ENCODE results near the gene DIO1.

The DIO1 gene

DNA sequence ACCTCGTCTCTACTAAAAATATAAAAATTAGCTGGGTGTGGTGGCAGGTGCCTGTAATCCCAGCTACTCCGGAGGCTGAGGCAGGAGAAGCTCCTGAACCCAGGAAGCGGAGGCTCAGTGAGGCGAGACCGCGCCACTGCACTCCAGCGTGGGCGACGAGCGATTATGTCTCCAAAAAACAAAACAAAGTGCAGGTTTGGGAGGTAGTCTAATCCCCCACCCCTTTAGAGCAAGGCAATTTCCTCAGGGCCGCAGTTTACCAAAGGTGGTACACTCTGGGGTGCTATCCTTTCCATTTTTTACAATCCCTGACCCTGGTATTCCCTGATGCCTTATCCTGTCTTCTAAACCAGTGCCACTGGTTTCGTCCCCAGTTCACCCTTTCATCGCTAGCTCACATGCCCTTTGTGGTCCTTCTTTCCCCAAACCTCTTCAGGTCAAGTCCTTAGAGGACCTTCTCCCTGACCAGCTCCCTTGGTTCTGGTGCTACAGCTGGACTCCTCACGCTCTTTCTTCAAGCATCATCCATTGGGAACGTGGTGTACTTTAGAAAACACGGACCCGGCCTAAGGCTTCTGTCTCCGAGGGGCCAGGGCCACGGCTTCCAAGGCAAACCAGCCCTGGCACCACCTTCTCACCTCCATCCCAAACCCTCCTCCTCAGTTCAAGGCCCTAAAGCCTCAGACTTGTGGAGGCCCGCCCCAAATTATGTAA lies 50.6 kb downstream of the DIO1 start:
- WGBS (ENCODE audit: insufficient coverage), result 82% methylated on average over 14 of the region's 20 CpGs
- Histone ChIP-seq H3K27ac (ENCODE audit: insufficient read depth in 1 of 2, low read depth in 1 of 2, low read length in 2 of 2, poor library complexity in 1 of 2, severe bottlenecking in 2 of 2) (peak overlapping the region; percentile 75 to 91), H3K9me3 (ENCODE audit: control extremely low read depth in 1 of 5, control insufficient read depth in 4 of 5, insufficient read depth in 2 of 5, low read depth in 1 of 5, low read length in 4 of 5) (no peaks in the 10 kb centered on the region), H3K4me3 (ENCODE audit: control insufficient read depth in 1 of 7, extremely low read depth in 1 of 7, insufficient read depth in 4 of 7, low read depth in 2 of 7, low read length in 6 of 7) (peak overlapping the region in 6 of 7 experiments; percentile 78 to 94 (median 85)), H3K27me3 (replicated peaks in 2 of 5; ENCODE audit: control insufficient read depth in 4 of 5, insufficient read depth in 5 of 5, low read length in 4 of 5) (no peaks in the 10 kb centered on the region), H3K36me3 (ENCODE audit: control insufficient read depth in 4 of 4, insufficient read depth in 4 of 4, low read length in 3 of 4) (peaks cover 0 to 10% (median under 1%) of the 10 kb centered on the region in 4 experiments), H3K4me1 (ENCODE audit: control extremely low read depth in 1 of 4, control insufficient read depth in 4 of 4, insufficient read depth in 4 of 4, low read length in 3 of 4) (peaks cover 1 to 27% (median 20%) of the 10 kb centered on the region in 4 experiments)
- POLR2A ChIA-PET, result interaction anchor here (1.0 kb wide), 1 partner anchor 55 kb away, joined by 3 read pairs; no protein-coding TSS in a partner anchor
- CTCF ChIA-PET, result interaction anchor here (0.9 to 3.0 kb wide), 9 partner anchors 9 to 84 kb away, joined by 3 to 16 read pairs (median 4); no protein-coding TSS in a partner anchor
- no peak for DNase-seq

GRCh38 chr1:53945183-53945432 lies 51.1 kb downstream of the DIO1 start:
- Histone ChIP-seq H3K27ac (ENCODE audit: insufficient read depth in 1 of 2, low read depth in 1 of 2, low read length in 2 of 2, poor library complexity in 1 of 2, severe bottlenecking in 2 of 2) (peak overlapping the region; percentile 75 to 91), H3K27me3 (replicated peaks in 2 of 5; ENCODE audit: control insufficient read depth in 4 of 5, insufficient read depth in 5 of 5, low read length in 4 of 5) (no peaks in the 10 kb centered on the region), H3K36me3 (ENCODE audit: control insufficient read depth in 4 of 4, insufficient read depth in 4 of 4, low read length in 3 of 4) (peaks cover 0 to 15% (median under 1%) of the 10 kb centered on the region in 4 experiments), H3K9me3 (ENCODE audit: control extremely low read depth in 1 of 5, control insufficient read depth in 4 of 5, insufficient read depth in 2 of 5, low read depth in 1 of 5, low read length in 4 of 5) (no peaks in the 10 kb centered on the region), H3K4me3 (ENCODE audit: control insufficient read depth in 1 of 7, extremely low read depth in 1 of 7, insufficient read depth in 4 of 7, low read depth in 2 of 7, low read length in 6 of 7) (peak overlapping the region; percentile 78 to 94 (median 82)), H3K4me1 (ENCODE audit: control extremely low read depth in 1 of 4, control insufficient read depth in 4 of 4, insufficient read depth in 4 of 4, low read length in 3 of 4) (peaks cover 1 to 27% (median 20%) of the 10 kb centered on the region in 4 experiments)
- WGBS (ENCODE audit: insufficient coverage), result 0% methylated on average over 7 of the region's 16 CpGs
- ChIA-PET POLR2A (interaction anchor here (1.0 kb wide), 1 partner anchor 55 kb away, joined by 3 read pairs; no protein-coding TSS in a partner anchor), CTCF (interaction anchor here (0.9 to 3.0 kb wide), 7 partner anchors 10 to 84 kb away, joined by 3 to 16 read pairs (median 4); no protein-coding TSS in a partner anchor)
- DNase-seq, result no peak

DNA sequence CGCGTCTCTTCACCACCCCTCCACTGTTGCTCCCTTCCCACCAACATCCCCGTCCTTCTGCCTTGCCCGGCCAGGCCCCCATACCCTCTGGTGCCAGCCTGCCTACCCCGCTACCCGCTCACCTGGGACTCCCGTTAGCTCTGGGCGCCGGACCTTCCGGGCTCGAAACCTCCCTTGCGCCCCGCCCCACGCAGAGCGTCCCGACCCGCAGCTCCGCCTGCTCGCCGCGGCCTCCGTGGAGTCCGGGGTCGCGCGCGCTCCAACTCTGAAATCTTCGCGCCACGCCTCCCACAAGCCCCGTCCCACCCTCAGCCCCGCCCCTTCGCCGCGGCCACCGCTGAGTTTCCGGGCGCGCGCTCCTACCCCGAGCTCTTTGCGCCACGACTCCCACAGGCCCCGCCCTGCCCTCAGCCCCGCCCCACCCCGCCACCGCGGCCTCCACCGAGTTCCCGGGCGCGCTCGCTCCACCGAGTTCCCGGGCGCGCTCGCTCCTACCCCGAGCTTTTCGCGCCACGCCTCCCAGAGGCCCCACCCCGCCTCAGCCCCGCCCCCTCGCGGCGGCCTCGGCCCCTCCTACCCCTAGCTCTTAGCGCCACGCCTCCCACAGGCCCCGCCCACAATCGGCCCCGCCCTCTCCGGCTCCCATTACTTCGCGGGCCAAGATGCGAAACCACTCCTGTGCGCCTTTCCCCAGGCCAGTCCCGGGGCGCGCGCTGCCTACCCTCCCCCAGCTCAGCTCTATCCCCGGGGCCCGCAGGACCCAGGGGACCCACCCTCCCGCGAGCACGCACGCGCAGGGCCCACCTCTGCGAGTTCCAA lies 51.7 kb downstream of the DIO1 start, which contains the start of gene IFT25:
TSS of gene IFT25 (minus strand) at position 267 of the 819 bp plus-strand sequence. CDS start 5,617 bp downstream, outside the sequence.
- WGBS (ENCODE audit: insufficient coverage), result 0% methylated on average over 47 of the region's 90 CpGs
- H3K4me1 ChIP-seq (ENCODE audit: control extremely low read depth in 1 of 4, control insufficient read depth in 4 of 4, insufficient read depth in 4 of 4, low read length in 3 of 4), result peaks cover 1 to 27% (median 20%) of the 10 kb centered on the region in 4 experiments
- H3K36me3 ChIP-seq (ENCODE audit: control insufficient read depth in 4 of 4, insufficient read depth in 4 of 4, low read length in 3 of 4), result peaks cover 0 to 16% (median 1%) of the 10 kb centered on the region in 4 experiments
- ChIA-PET CTCF (interaction anchor here (0.7 to 3.0 kb wide), 10 partner anchors 10 to 85 kb away, joined by 3 to 16 read pairs (median 4); no protein-coding TSS in a partner anchor), POLR2A (interaction anchor here (0.6 to 1.1 kb wide), 4 partner anchors 56 to 190 kb away, joined by 3 to 4 read pairs (median 3); partner anchors contain the start of genes TCEANC2 and TMEM59)
- H3K27me3 ChIP-seq (replicated peaks in 2 of 5; ENCODE audit: control insufficient read depth in 4 of 5, insufficient read depth in 5 of 5, low read length in 4 of 5), result no peaks in the 10 kb centered on the region
- no peaks in the 10 kb centered on the region for H3K9me3 ChIP-seq (ENCODE audit: control extremely low read depth in 1 of 5, control insufficient read depth in 4 of 5, insufficient read depth in 2 of 5, low read depth in 1 of 5, low read length in 4 of 5)
- peak; percentile 95 to 97 (median 96) for DNase-seq
- peak within 1 kb of the TSS; percentile 75 to 91 for H3K27ac ChIP-seq (ENCODE audit: insufficient read depth in 1 of 2, low read depth in 1 of 2, low read length in 2 of 2, poor library complexity in 1 of 2, severe bottlenecking in 2 of 2)
- H3K4me3 ChIP-seq (ENCODE audit: control insufficient read depth in 1 of 7, extremely low read depth in 1 of 7, insufficient read depth in 4 of 7, low read depth in 2 of 7, low read length in 6 of 7), result peak within 1 kb of the TSS; percentile 78 to 94 (median 82)

GRCh38 chr1:53946252-53947171 lies 52.5 kb downstream of the DIO1 start, which contains the start of gene LRRC42:
TSS of gene LRRC42 (plus strand) at chr1:53946350. CDS start at chr1:53952000, 5,650 bp downstream.
- POLR2A ChIA-PET, result interaction anchor here (0.6 to 1.1 kb wide), 2 partner anchors 88 to 191 kb away, joined by 3 to 4 read pairs; no protein-coding TSS in a partner anchor
- WGBS (ENCODE audit: insufficient coverage), result 1% methylated on average over 29 of the region's 58 CpGs

GRCh38 chr1:53947172-53947907 lies 53.4 kb downstream of the DIO1 start:
- POLR2A ChIA-PET, result no interaction called here

More at GRCh38 chr1:53946252-53947171, 52.5 kb downstream of the DIO1 start, which contains the start of gene LRRC42:
- no peak for DNase-seq
- Histone ChIP-seq H3K27ac (ENCODE audit: insufficient read depth in 1 of 2, low read depth in 1 of 2, low read length in 2 of 2, poor library complexity in 1 of 2, severe bottlenecking in 2 of 2) (peak within 1 kb of the TSS; percentile 75 to 91), H3K4me3 (ENCODE audit: control insufficient read depth in 1 of 7, extremely low read depth in 1 of 7, insufficient read depth in 4 of 7, low read depth in 2 of 7, low read length in 6 of 7) (peak within 1 kb of the TSS; percentile 78 to 94 (median 82)), H3K36me3 (ENCODE audit: control insufficient read depth in 4 of 4, insufficient read depth in 4 of 4, low read length in 3 of 4) (peaks cover 0 to 19% (median 1%) of the 10 kb centered on the region in 4 experiments), H3K4me1 (ENCODE audit: control extremely low read depth in 1 of 4, control insufficient read depth in 4 of 4, insufficient read depth in 4 of 4, low read length in 3 of 4) (peaks cover 1 to 27% (median 20%) of the 10 kb centered on the region in 4 experiments), H3K27me3 (replicated peaks in 2 of 5; ENCODE audit: control insufficient read depth in 4 of 5, insufficient read depth in 5 of 5, low read length in 4 of 5) (no peaks in the 10 kb centered on the region), H3K9me3 (ENCODE audit: control extremely low read depth in 1 of 5, control insufficient read depth in 4 of 5, insufficient read depth in 2 of 5, low read depth in 1 of 5, low read length in 4 of 5) (no peaks in the 10 kb centered on the region)
- CTCF ChIA-PET, result interaction anchor here (0.9 to 8.2 kb wide), 11 partner anchors 11 to 120 kb away, joined by 3 to 147 read pairs (median 14); no protein-coding TSS in a partner anchor

More at GRCh38 chr1:53947172-53947907, 53.4 kb downstream of the DIO1 start:
- Histone ChIP-seq H3K4me1 (ENCODE audit: control extremely low read depth in 1 of 4, control insufficient read depth in 4 of 4, insufficient read depth in 4 of 4, low read length in 3 of 4) (peaks cover 1 to 27% (median 20%) of the 10 kb centered on the region in 4 experiments), H3K9me3 (ENCODE audit: control extremely low read depth in 1 of 5, control insufficient read depth in 4 of 5, insufficient read depth in 2 of 5, low read depth in 1 of 5, low read length in 4 of 5) (no peaks in the 10 kb centered on the region), H3K4me3 (ENCODE audit: control insufficient read depth in 1 of 7, extremely low read depth in 1 of 7, insufficient read depth in 4 of 7, low read depth in 2 of 7, low read length in 6 of 7) (peak overlapping the region in 5 of 7 experiments; percentile 3 to 94 (median 75)), H3K36me3 (ENCODE audit: control insufficient read depth in 4 of 4, insufficient read depth in 4 of 4, low read length in 3 of 4) (peaks cover 0 to 27% (median 7%) of the 10 kb centered on the region in 4 experiments), H3K27ac (ENCODE audit: insufficient read depth in 1 of 2, low read depth in 1 of 2, low read length in 2 of 2, poor library complexity in 1 of 2, severe bottlenecking in 2 of 2) (peak overlapping the region in 1 of 2 experiments; percentile 78), H3K27me3 (replicated peaks in 2 of 5; ENCODE audit: control insufficient read depth in 4 of 5, insufficient read depth in 5 of 5, low read length in 4 of 5) (no peaks in the 10 kb centered on the region)
- 71% methylated on average over 4 of the region's 6 CpGs for WGBS (ENCODE audit: insufficient coverage)
- CTCF ChIA-PET, result interaction anchor here (0.8 to 8.2 kb wide), 14 partner anchors 9 to 121 kb away, joined by 3 to 147 read pairs (median 4); partner anchors contain the start of gene DIO1
- DNase-seq, result no peak
